Neural cell (in vitro differentiated cells): ENCODE results near the gene INTS7. TPM values are rescaled to one million over a fixed set of nuclear protein-coding genes. Genes with fewer than 3 reads are reported as not detected.

Source experiments
- H2AFZ ChIP-seq: fragments of 200-600, 300-800 bp; sonication (generic), shearing (Covaris generic); 2 replicates; pipeline ENCODE4 v1.6.0; 2014; ENCODE audit warnings: low read depth, mild to moderate bottlenecking, antibody characterized with exemption, low read length, moderate library complexity
- H3F3A ChIP-seq: fragments of 200-600 bp; shearing (Covaris generic); 2 replicates; pipeline ENCODE4 v1.6.1; 2016; ENCODE audit warnings: mild to moderate bottlenecking, moderate library complexity, mixed read lengths, antibody characterized with exemption, low read length; ENCODE audit not compliant: insufficient read depth, poor library complexity, severe bottlenecking
- H3K27ac ChIP-seq: fragments of 200-600, 300-800 bp; sonication (generic), shearing (Covaris generic); 2 replicates; pipeline ENCODE4 v1.5.1; 2014; ENCODE audit warnings: mild to moderate bottlenecking, low read length, moderate library complexity
- H3K27me3 ChIP-seq: fragments of 300-800, 200-600 bp; sonication (generic), shearing (Covaris generic); 2 replicates; pipeline ENCODE4 v1.6.0; 2014; ENCODE audit warnings: mild to moderate bottlenecking, low read depth, low read length, moderate library complexity; ENCODE audit not compliant: insufficient read depth
- H3K36me3 ChIP-seq: fragments of 300-800, 200-600 bp; sonication (generic), shearing (Covaris generic); 2 replicates; pipeline ENCODE4 v1.5.1; 2014; ENCODE audit warnings: mild to moderate bottlenecking, antibody characterized with exemption, low read length, moderate library complexity; ENCODE audit not compliant: insufficient read depth
- H3K4me2 ChIP-seq: fragments of 300-800, 200-600 bp; sonication (generic), shearing (Covaris generic); 2 replicates; pipeline ENCODE4 v1.6.0; 2014; ENCODE audit warnings: mild to moderate bottlenecking, low read length
- H3K4me3 ChIP-seq: fragments of 300-800, 200-600 bp; sonication (generic), shearing (Covaris generic); 2 replicates; pipeline ENCODE4 v1.5.1; 2014; ENCODE audit warnings: mild to moderate bottlenecking, low read length, moderate library complexity
- H3K79me2 ChIP-seq: fragments of 200-600 bp; shearing (Covaris generic); replicated peaks from 2 replicates; pipeline ENCODE4 v1.6.0; 2014; ENCODE audit warnings: mild to moderate bottlenecking, low read length, moderate library complexity; ENCODE audit not compliant: insufficient read depth
- H3K9ac ChIP-seq: fragments of 300-800, 200-600 bp; sonication (generic), shearing (Covaris generic); 2 replicates; pipeline ENCODE4 v1.6.1; 2016; ENCODE audit warnings: mild to moderate bottlenecking, low read length, mixed read lengths
- H3K9me2 ChIP-seq: fragments of 200-600 bp; shearing (Covaris generic); 2 replicates; pipeline ENCODE4 v1.6.1; 2016; ENCODE audit warnings: mild to moderate bottlenecking, low read length, mixed read lengths; ENCODE audit not compliant: insufficient read depth
- H3K9me3 ChIP-seq: fragments of 200-600, 300-800 bp; sonication (generic), shearing (Covaris generic); 2 replicates; pipeline ENCODE4 v1.6.1; 2016; ENCODE audit warnings: mild to moderate bottlenecking, mixed run types, low read length, moderate library complexity, mixed read lengths
- H4K20me1 ChIP-seq: fragments of 200-600 bp; shearing (Covaris generic); 2 replicates; pipeline ENCODE4 v1.6.1; 2016; ENCODE audit warnings: mild to moderate bottlenecking, mixed run types; ENCODE audit not compliant: insufficient read depth
- CTCF ChIP-seq: fragments of 450-650 bp; IDR thresholded peaks from 2 replicates; pipeline ENCODE4 v1.5.1; 2014; ENCODE audit warnings: antibody characterized with exemption, mild to moderate bottlenecking, moderate library complexity; ENCODE audit not compliant: poor library complexity, severe bottlenecking
- EP300 ChIP-seq: fragments of 450-650 bp; conservative IDR thresholded peaks from 2 replicates; pipeline ENCODE4 v1.6.1; 2014; ENCODE audit warnings: antibody characterized with exemption, mild to moderate bottlenecking, moderate library complexity; ENCODE audit not compliant: poor library complexity, severe bottlenecking
- EZH2 ChIP-seq: fragments of 200-600, 300-800 bp; shearing (Covaris generic), sonication (generic); IDR thresholded peaks from 2 replicates; pipeline ENCODE4 v1.6.1; 2014; ENCODE audit warnings: antibody characterized with exemption, low read length, borderline replicate concordance, mild to moderate bottlenecking; ENCODE audit not compliant: insufficient read depth, poor library complexity, severe bottlenecking
- MXI1 ChIP-seq: fragments of 450-650 bp; conservative IDR thresholded peaks from 2 replicates; pipeline ENCODE4 v1.6.1; 2014; ENCODE audit warnings: antibody characterized with exemption, mild to moderate bottlenecking; ENCODE audit not compliant: poor library complexity, severe bottlenecking
- POLR2AphosphoS5 ChIP-seq: IDR thresholded peaks from 2 replicates; pipeline ENCODE4 v1.6.1; 2012
- RAD21 ChIP-seq: fragments of 450-650 bp; conservative IDR thresholded peaks from 2 replicates; pipeline ENCODE4 v1.6.1; 2014; ENCODE audit warnings: antibody characterized with exemption, mild to moderate bottlenecking, moderate library complexity
- REST ChIP-seq: IDR thresholded peaks from 2 replicates; pipeline ENCODE4 v1.6.1; 2012; ENCODE audit warnings: borderline replicate concordance
- SMC3 ChIP-seq: fragments of 450-650 bp; conservative IDR thresholded peaks from 2 replicates; pipeline ENCODE4 v1.6.1; 2014; ENCODE audit warnings: antibody characterized with exemption, mild to moderate bottlenecking, moderate library complexity; ENCODE audit not compliant: poor library complexity
- TAF1 ChIP-seq: IDR thresholded peaks from 2 replicates; pipeline ENCODE4 v1.6.1; 2012; ENCODE audit warnings: low read depth
- polyA plus RNA-seq: library from polyadenylated mRNA; depleted of rRNA; stranded (reverse); fragments of >200 nt; gene quantifications from 2 replicates; pipeline ENCODE4 v1.2.3, GENCODE V29; 2014

INTS7 gene
- polyA plus RNA-seq, 1 donor from 2014 or later = 23.6 TPM

DNA sequence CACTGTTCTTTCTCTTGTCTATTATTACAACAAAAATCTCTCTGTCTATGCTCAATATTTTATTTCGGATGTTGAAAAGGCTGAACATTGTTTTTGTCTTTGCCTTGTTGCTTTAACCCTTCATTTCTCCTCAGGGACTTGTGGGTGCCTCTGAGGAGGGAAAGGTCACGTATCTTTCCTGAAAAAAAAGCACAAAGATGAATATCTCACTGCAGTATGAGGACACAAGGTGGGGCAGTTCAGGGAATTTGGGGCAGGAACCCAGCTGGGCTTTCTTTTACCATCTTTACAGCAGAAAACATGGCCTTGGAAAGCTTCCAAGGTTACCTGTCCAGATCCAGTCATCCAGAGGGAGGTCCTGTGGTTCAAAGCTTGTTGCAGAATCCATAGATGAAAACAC is 105.7 kb downstream of the INTS7 start:
- no peak overlapping the region for H3K27ac ChIP-seq
- no peak overlapping the region for H2AFZ ChIP-seq
- no peaks in the 10 kb centered on the region for H3K27me3 ChIP-seq
- no peak overlapping the region for H3K9ac ChIP-seq
- TF ChIP-seq REST = no peak
- no peak for TF ChIP-seq SMC3
- TF ChIP-seq TAF1 = no peak
- no peak for TF ChIP-seq EP300
- no peak for TF ChIP-seq CTCF
- no peak for TF ChIP-seq EZH2
- TF ChIP-seq RAD21 = no peak
- no peak for TF ChIP-seq POLR2AphosphoS5
- no peak for TF ChIP-seq MXI1
- H3K4me2 ChIP-seq = no peak overlapping the region
- no peak overlapping the region for H3K4me3 ChIP-seq
- no peaks in the 10 kb centered on the region for H3K79me2 ChIP-seq
- no peaks in the 10 kb centered on the region for H3F3A ChIP-seq
- no peaks in the 10 kb centered on the region for H3K9me3 ChIP-seq
- no peaks in the 10 kb centered on the region for H3K36me3 ChIP-seq
- H3K9me2 ChIP-seq = no peaks in the 10 kb centered on the region
- H4K20me1 ChIP-seq = no peaks in the 10 kb centered on the region

GRCh38 chr1:211928993-211929637 is 106.2 kb downstream of the INTS7 start:
- H2AFZ ChIP-seq = no peak overlapping the region

More at GRCh38 chr1:211928993-211929637, 106.2 kb downstream of the INTS7 start:
- Histone ChIP-seq H3K4me2 (no peak overlapping the region), H3K79me2 (no peaks in the 10 kb centered on the region), H3K4me3 (no peak overlapping the region), H3K9ac (no peak overlapping the region), H4K20me1 (no peaks in the 10 kb centered on the region), H3K9me3 (no peaks in the 10 kb centered on the region), H3K27me3 (no peaks in the 10 kb centered on the region), H3K27ac (no peak overlapping the region), H3K36me3 (no peaks in the 10 kb centered on the region), H3F3A (no peaks in the 10 kb centered on the region), H3K9me2 (no peaks in the 10 kb centered on the region)
- TF ChIP-seq REST (no peak), POLR2AphosphoS5 (no peak), EZH2 (no peak), MXI1 (no peak), TAF1 (no peak), EP300 (no peak), RAD21 (no peak), CTCF (no peak), SMC3 (no peak)
